ENCODE results near the gene SPDYE3.
"Not testable (repeated sequence)": the region's sequence is repeated elsewhere in the genome, so short reads cannot be mapped to it uniquely, and the experiment has no call there.

Gene SPDYE3

GRCh38 chr7:100288258-100288657 is 19.2 kb upstream of the SPDYE3 start:
- DNase-seq (ENCODE audit: low read depth): not testable (repeated sequence)

GRCh38 chr7:100292162-100292561 is 15.3 kb upstream of the SPDYE3 start:
- DNase-seq (ENCODE audit: low read depth): not testable (repeated sequence)

- DNase-seq (ENCODE audit: low read depth): not testable (repeated sequence)
These were observed 12.2 kb upstream of the SPDYE3 start for GRCh38 chr7:100295269-100295668.

- not testable (repeated sequence) for DNase-seq (ENCODE audit: low read depth)
These were observed 9.5 kb upstream of the SPDYE3 start for GRCh38 chr7:100297852-100298631.

- not testable (repeated sequence) for DNase-seq (ENCODE audit: low read depth)
These were observed 8.9 kb upstream of the SPDYE3 start for GRCh38 chr7:100298632-100298895.

- not testable (repeated sequence) for DNase-seq (ENCODE audit: low read depth)
These were observed 3.0 kb upstream of the SPDYE3 start for GRCh38 chr7:100304526-100304925.

GRCh38 chr7:100318329-100318728 is 10.8 kb downstream of the SPDYE3 start:
- DNase-seq (ENCODE audit: low read depth): not testable (repeated sequence)

- DNase-seq (ENCODE audit: low read depth): not testable (repeated sequence)
These were observed 14.1 kb downstream of the SPDYE3 start for GRCh38 chr7:100321648-100322047.

GRCh38 chr7:100324194-100324593 is 16.7 kb downstream of the SPDYE3 start:
- not testable (repeated sequence) for DNase-seq (ENCODE audit: low read depth)

- not testable (repeated sequence) for DNase-seq (ENCODE audit: low read depth)
These were observed 18.2 kb downstream of the SPDYE3 start for GRCh38 chr7:100325671-100326070.

- DNase-seq (ENCODE audit: low read depth): not testable (repeated sequence)
These were observed 19.4 kb downstream of the SPDYE3 start for GRCh38 chr7:100326914-100327313.

GRCh38 chr7:100335566-100336466 is 28.3 kb downstream of the SPDYE3 start:
- DNase-seq (ENCODE audit: low read depth): peak; percentile 71

- DNase-seq (ENCODE audit: low read depth): not testable (repeated sequence)
These were observed 30.7 kb downstream of the SPDYE3 start for GRCh38 chr7:100338083-100338696.

GRCh38 chr7:100341286-100341685 is 33.8 kb downstream of the SPDYE3 start:
- not testable (repeated sequence) for DNase-seq (ENCODE audit: low read depth)

- no peak for DNase-seq (ENCODE audit: low read depth)
These were observed 35.3 kb downstream of the SPDYE3 start for GRCh38 chr7:100342765-100343164.

- not testable (repeated sequence) for DNase-seq (ENCODE audit: low read depth)
These were observed 36.6 kb downstream of the SPDYE3 start for GRCh38 chr7:100344124-100344559.

GRCh38 chr7:100344560-100345287 is 37.2 kb downstream of the SPDYE3 start:
- peak; percentile 70 for DNase-seq (ENCODE audit: low read depth)

GRCh38 chr7:100345288-100345672 is 37.8 kb downstream of the SPDYE3 start:
- DNase-seq (ENCODE audit: low read depth): peak; percentile 53

- DNase-seq (ENCODE audit: low read depth): no peak
These were observed 39.4 kb downstream of the SPDYE3 start for GRCh38 chr7:100346921-100347320.

GRCh38 chr7:100348805-100349204 is 41.3 kb downstream of the SPDYE3 start:
- DNase-seq (ENCODE audit: low read depth): no peak

GRCh38 chr7:100349757-100350156 is 42.3 kb downstream of the SPDYE3 start:
- DNase-seq (ENCODE audit: low read depth): no peak

GRCh38 chr7:100351657-100352058 is 44.2 kb downstream of the SPDYE3 start:
- DNase-seq (ENCODE audit: low read depth): no peak
